ENCODE data around the gene TTC7B.

- TF ChIP-seq ZNF703 (CRISPR knock-in tag; IDR thresholded peaks at IDR 0.05; ENCODE audit: borderline replicate concordance), result no peak
- TF ChIP-seq EZH2 (conservative IDR thresholded peaks at IDR 0.05; ENCODE audit: low read depth, low read length), result no peak
- no peak for TF ChIP-seq AFF4 (CRISPR knock-in tag; IDR thresholded peaks at IDR 0.05)
- TF ChIP-seq, protein P1, sequence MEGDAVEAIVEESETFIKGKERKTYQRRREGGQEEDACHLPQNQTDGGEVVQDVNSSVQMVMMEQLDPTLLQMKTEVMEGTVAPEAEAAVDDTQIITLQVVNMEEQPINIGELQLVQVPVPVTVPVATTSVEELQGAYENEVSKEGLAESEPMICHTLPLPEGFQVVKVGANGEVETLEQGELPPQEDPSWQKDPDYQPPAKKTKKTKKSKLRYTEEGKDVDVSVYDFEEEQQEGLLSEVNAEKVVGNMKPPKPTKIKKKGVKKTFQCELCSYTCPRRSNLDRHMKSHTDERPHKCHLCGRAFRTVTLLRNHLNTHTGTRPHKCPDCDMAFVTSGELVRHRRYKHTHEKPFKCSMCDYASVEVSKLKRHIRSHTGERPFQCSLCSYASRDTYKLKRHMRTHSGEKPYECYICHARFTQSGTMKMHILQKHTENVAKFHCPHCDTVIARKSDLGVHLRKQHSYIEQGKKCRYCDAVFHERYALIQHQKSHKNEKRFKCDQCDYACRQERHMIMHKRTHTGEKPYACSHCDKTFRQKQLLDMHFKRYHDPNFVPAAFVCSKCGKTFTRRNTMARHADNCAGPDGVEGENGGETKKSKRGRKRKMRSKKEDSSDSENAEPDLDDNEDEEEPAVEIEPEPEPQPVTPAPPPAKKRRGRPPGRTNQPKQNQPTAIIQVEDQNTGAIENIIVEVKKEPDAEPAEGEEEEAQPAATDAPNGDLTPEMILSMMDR (CRISPR knock-in tag; IDR thresholded peaks at IDR 0.05), result no peak
- no peak for TF ChIP-seq ZBTB33 (CRISPR knock-in tag; IDR thresholded peaks at IDR 0.05)
- no peak for TF ChIP-seq YY1 (IDR thresholded peaks at IDR 0.05; ENCODE audit: insufficient read depth, insufficient replicate concordance, low read depth, low read length)
- TF ChIP-seq ZNF10 (CRISPR knock-in tag; IDR thresholded peaks at IDR 0.05; ENCODE audit: borderline replicate concordance, low read depth), result no peak
- TF ChIP-seq BRCA1 (CRISPR knock-in tag; IDR thresholded peaks at IDR 0.05), result no peak
- no peak for TF ChIP-seq CEBPG (CRISPR knock-in tag; IDR thresholded peaks at IDR 0.05)
- TF ChIP-seq POLR2AphosphoS5 (IDR thresholded peaks at IDR 0.05; ENCODE audit: low read depth, low read length), result no peak
- TF ChIP-seq TCF7L2 (IDR thresholded peaks at IDR 0.05; ENCODE audit: low read depth, low read length), result no peak
- TF ChIP-seq PRDM10 (CRISPR knock-in tag; IDR thresholded peaks at IDR 0.05; ENCODE audit: low read depth), result no peak
- no peak for TF ChIP-seq MAX (IDR thresholded peaks at IDR 0.05)
Observed at GRCh38 chr14:90773705-90774104, 42.5 kb downstream of the TTC7B start.
